ENCODE data around the gene ARHGAP24.

DNA sequence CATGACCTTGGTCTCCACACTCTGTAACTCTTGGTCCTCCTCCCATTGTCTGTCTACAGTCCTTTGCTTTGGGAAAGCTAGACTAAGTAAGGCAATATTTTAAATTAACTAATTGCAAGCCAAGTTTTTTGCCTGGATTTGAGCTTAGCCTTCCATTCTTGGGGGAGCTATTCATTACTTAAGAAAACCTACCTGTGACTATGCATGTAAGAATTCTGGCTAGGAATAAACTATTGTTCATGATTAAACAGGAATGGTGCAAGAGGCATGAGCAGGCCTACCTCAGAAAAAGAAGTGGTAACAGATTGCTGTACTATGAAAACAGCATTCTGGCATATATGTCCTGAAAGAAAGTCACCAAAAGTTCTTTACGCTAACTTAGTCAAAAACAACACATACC is 575.5 kb downstream of the ARHGAP24 start:
- TF ChIP-seq TCF12 (IDR thresholded peaks at IDR 0.05) (no peak), EP300 (IDR thresholded peaks at IDR 0.05; ENCODE audit: borderline replicate concordance in 1 of 2, low read depth in 1 of 2, low read length in 1 of 2) (no peak), RCOR1 (IDR thresholded peaks at IDR 0.05; ENCODE audit: low read length) (no peak), EZH2phosphoT487 (IDR thresholded peaks at IDR 0.05; ENCODE audit: borderline replicate concordance, low read depth) (no peak)
- TF ChIP-seq, protein P1, sequence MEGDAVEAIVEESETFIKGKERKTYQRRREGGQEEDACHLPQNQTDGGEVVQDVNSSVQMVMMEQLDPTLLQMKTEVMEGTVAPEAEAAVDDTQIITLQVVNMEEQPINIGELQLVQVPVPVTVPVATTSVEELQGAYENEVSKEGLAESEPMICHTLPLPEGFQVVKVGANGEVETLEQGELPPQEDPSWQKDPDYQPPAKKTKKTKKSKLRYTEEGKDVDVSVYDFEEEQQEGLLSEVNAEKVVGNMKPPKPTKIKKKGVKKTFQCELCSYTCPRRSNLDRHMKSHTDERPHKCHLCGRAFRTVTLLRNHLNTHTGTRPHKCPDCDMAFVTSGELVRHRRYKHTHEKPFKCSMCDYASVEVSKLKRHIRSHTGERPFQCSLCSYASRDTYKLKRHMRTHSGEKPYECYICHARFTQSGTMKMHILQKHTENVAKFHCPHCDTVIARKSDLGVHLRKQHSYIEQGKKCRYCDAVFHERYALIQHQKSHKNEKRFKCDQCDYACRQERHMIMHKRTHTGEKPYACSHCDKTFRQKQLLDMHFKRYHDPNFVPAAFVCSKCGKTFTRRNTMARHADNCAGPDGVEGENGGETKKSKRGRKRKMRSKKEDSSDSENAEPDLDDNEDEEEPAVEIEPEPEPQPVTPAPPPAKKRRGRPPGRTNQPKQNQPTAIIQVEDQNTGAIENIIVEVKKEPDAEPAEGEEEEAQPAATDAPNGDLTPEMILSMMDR (IDR thresholded peaks at IDR 0.05): no peak
- TF ChIP-seq, protein P2, sequence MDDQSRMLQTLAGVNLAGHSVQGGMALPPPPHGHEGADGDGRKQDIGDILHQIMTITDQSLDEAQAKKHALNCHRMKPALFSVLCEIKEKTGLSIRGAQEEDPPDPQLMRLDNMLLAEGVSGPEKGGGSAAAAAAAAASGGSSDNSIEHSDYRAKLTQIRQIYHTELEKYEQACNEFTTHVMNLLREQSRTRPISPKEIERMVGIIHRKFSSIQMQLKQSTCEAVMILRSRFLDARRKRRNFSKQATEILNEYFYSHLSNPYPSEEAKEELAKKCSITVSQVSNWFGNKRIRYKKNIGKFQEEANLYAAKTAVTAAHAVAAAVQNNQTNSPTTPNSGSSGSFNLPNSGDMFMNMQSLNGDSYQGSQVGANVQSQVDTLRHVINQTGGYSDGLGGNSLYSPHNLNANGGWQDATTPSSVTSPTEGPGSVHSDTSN (IDR thresholded peaks at IDR 0.05): no peak
- TF ChIP-seq, protein P3, sequence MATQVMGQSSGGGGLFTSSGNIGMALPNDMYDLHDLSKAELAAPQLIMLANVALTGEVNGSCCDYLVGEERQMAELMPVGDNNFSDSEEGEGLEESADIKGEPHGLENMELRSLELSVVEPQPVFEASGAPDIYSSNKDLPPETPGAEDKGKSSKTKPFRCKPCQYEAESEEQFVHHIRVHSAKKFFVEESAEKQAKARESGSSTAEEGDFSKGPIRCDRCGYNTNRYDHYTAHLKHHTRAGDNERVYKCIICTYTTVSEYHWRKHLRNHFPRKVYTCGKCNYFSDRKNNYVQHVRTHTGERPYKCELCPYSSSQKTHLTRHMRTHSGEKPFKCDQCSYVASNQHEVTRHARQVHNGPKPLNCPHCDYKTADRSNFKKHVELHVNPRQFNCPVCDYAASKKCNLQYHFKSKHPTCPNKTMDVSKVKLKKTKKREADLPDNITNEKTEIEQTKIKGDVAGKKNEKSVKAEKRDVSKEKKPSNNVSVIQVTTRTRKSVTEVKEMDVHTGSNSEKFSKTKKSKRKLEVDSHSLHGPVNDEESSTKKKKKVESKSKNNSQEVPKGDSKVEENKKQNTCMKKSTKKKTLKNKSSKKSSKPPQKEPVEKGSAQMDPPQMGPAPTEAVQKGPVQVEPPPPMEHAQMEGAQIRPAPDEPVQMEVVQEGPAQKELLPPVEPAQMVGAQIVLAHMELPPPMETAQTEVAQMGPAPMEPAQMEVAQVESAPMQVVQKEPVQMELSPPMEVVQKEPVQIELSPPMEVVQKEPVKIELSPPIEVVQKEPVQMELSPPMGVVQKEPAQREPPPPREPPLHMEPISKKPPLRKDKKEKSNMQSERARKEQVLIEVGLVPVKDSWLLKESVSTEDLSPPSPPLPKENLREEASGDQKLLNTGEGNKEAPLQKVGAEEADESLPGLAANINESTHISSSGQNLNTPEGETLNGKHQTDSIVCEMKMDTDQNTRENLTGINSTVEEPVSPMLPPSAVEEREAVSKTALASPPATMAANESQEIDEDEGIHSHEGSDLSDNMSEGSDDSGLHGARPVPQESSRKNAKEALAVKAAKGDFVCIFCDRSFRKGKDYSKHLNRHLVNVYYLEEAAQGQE (IDR thresholded peaks at IDR 0.05; ENCODE audit: low read depth, low read length): no peak

Data from SK-N-SH (cell line).